Endothelial cell (in vitro differentiated cells): Measurements from ENCODE around the gene IQSEC1. TPM values are rescaled to one million over a fixed set of nuclear protein-coding genes. Genes with fewer than 3 reads are reported as not detected.

Experiments
- DNase-seq: peaks from one replicate; pipeline ENCODE4 v3.0.0; 2021; ENCODE audit warnings: low spot score
- H3K27ac Mint-ChIP-seq: one replicate; pipeline ENCODE4 v1.8.0; 2021; ENCODE audit warnings: mixed read lengths, inconsistent platforms; ENCODE audit not compliant: unreplicated experiment
- H3K27me3 Mint-ChIP-seq: one replicate; pipeline ENCODE4 v1.8.0; 2021; ENCODE audit warnings: mild to moderate bottlenecking, moderate library complexity, mixed read lengths, inconsistent platforms; ENCODE audit not compliant: unreplicated experiment
- H3K36me3 Mint-ChIP-seq: one replicate; pipeline ENCODE4 v1.8.0; 2021; ENCODE audit warnings: mild to moderate bottlenecking, low read depth, mixed read lengths, inconsistent platforms; ENCODE audit not compliant: unreplicated experiment
- H3K4me1 Mint-ChIP-seq: one replicate; pipeline ENCODE4 v1.8.0; 2021; ENCODE audit warnings: mild to moderate bottlenecking, mixed read lengths, inconsistent platforms; ENCODE audit not compliant: unreplicated experiment
- H3K4me3 Mint-ChIP-seq: one replicate; pipeline ENCODE4 v1.8.0; 2021; ENCODE audit warnings: mild to moderate bottlenecking, mixed read lengths, inconsistent platforms; ENCODE audit not compliant: unreplicated experiment
- H3K9me3 Mint-ChIP-seq: one replicate; pipeline ENCODE4 v1.8.0; 2021; ENCODE audit warnings: mixed read lengths, inconsistent platforms; ENCODE audit not compliant: unreplicated experiment
- total RNA-seq: library from RNA; stranded (reverse); fragmentation: NEBNext Ultra II Directional; extraction: Animal tissue kit (Norgen Biotek cat#: 25700); gene quantifications from one replicate; pipeline ENCODE4 v1.2.1, GENCODE V29; 2021; ENCODE audit not compliant: unreplicated experiment
- TF ChIP-seq, protein P1 (sequence below): fragments of 200-600 bp; sonication (generic); IDR thresholded peaks from one replicate; pipeline ENCODE4 v1.5.0; 2021; ENCODE audit warnings: antibody characterized with exemption; ENCODE audit not compliant: unreplicated experiment

IQSEC1 gene
- total RNA-seq, 1 donor from 2014 or later: 75.3 TPM

GRCh38 chr3:13016721-13017255, 56.4 kb downstream of the IQSEC1 start:
- DNase-seq: no peak
- Mint-ChIP-seq H3K27ac (no peak overlapping the region), H3K4me1 (peaks cover 19% of the 10 kb centered on the region), H3K27me3 (peaks cover 22% of the 10 kb centered on the region), H3K9me3 (peaks cover 3% of the 10 kb centered on the region), H3K4me3 (peak overlapping the region; percentile 14), H3K36me3 (peaks cover 14% of the 10 kb centered on the region)
- TF ChIP-seq, protein P1, sequence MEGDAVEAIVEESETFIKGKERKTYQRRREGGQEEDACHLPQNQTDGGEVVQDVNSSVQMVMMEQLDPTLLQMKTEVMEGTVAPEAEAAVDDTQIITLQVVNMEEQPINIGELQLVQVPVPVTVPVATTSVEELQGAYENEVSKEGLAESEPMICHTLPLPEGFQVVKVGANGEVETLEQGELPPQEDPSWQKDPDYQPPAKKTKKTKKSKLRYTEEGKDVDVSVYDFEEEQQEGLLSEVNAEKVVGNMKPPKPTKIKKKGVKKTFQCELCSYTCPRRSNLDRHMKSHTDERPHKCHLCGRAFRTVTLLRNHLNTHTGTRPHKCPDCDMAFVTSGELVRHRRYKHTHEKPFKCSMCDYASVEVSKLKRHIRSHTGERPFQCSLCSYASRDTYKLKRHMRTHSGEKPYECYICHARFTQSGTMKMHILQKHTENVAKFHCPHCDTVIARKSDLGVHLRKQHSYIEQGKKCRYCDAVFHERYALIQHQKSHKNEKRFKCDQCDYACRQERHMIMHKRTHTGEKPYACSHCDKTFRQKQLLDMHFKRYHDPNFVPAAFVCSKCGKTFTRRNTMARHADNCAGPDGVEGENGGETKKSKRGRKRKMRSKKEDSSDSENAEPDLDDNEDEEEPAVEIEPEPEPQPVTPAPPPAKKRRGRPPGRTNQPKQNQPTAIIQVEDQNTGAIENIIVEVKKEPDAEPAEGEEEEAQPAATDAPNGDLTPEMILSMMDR: no peak

DNA sequence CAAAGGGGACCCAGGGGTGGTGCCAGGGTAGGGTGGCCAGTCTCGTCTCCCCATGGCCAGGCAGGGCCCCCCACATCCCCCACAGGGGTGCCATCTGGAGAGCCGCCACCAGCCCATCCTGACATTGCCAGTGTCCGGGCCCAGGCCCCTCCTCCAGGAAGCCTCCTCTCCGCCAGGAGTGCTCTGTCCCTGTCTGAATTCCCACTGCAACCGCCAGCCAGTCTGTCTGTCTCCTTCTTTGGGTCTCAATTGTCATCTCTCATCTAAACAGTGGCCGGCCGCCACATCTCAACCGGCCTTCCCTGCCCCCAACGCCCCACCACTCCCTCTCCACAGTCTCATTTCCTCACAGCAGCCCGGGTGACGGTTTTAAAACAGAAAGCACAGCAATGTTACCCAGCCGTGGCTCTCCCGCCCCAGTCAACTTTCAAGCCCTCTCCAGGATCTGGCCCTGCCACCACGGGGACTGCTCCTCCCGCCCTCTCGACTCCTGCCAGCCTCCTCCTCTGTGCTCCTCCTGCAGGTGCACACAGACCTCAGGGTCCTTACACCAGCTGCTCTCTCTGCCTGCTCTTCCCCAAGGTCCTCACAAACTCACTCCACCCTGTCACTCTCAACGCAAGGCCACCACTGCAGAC, 57.0 kb downstream of the IQSEC1 start:
- peaks cover 16% of the 10 kb centered on the region for H3K4me1 Mint-ChIP-seq
- TF ChIP-seq, protein P1: no peak
- H3K36me3 Mint-ChIP-seq: peaks cover 14% of the 10 kb centered on the region
- no peak for DNase-seq
- peaks cover 3% of the 10 kb centered on the region for H3K9me3 Mint-ChIP-seq
- H3K27ac Mint-ChIP-seq: no peak overlapping the region
- H3K4me3 Mint-ChIP-seq: peak overlapping the region; percentile 14
- peaks cover 22% of the 10 kb centered on the region for H3K27me3 Mint-ChIP-seq

DNA sequence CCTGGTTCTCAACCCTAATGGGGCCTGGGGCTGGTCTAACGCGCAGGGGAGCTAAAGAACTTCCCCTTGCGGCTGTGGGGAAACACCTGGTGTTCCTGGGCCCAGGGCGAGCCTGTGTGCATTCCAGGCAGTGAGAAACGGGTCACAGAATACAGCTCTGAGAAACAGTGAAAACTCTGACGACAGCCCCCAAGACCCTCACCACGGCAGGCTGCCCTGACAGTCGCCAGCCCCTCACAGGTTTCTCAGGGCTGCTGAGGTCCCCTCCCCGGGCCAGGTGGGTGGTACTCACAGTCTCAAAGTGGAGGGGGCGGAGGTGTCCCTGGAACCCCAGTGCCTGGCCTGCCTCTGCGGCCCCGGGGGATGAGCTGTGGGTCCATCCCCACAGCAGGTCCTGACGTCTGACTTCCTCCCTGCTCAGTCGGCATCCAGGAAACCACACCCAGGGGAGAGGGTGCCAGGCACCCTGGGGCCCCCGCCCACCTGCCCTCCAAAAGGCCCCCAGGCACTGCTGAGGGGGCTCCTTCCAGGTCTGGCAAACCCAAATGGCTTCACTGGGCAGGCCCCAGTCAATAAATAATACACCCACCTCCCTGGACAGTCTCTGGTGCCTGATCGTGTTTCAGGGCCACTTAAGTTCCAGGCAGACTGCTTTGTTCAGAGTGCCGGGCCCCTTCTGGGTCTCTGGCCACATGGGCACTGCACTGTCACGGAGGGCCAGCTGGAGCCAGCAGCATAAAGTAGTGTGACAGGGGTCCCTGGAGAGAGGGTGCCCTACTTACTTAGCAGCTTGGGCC, 57.7 kb downstream of the IQSEC1 start:
- peaks cover 19% of the 10 kb centered on the region for H3K27me3 Mint-ChIP-seq
- TF ChIP-seq, protein P1: no peak
- H3K9me3 Mint-ChIP-seq: peaks cover under 1% of the 10 kb centered on the region
- no peak for DNase-seq
- H3K4me3 Mint-ChIP-seq: no peak overlapping the region
- H3K4me1 Mint-ChIP-seq: peaks cover 13% of the 10 kb centered on the region
- H3K36me3 Mint-ChIP-seq: peaks cover 10% of the 10 kb centered on the region
- no peak overlapping the region for H3K27ac Mint-ChIP-seq

GRCh38 chr3:13014755-13015285, 58.4 kb downstream of the IQSEC1 start:
- H3K27me3 Mint-ChIP-seq: peaks cover 18% of the 10 kb centered on the region
- TF ChIP-seq, protein P1: no peak
- no peak overlapping the region for H3K4me3 Mint-ChIP-seq
- H3K4me1 Mint-ChIP-seq: peaks cover 12% of the 10 kb centered on the region
- H3K36me3 Mint-ChIP-seq: peaks cover 9% of the 10 kb centered on the region
- no peak for DNase-seq
- no peak overlapping the region for H3K27ac Mint-ChIP-seq
- H3K9me3 Mint-ChIP-seq: no peaks in the 10 kb centered on the region
